Mesenchymal stem cell (in vitro differentiated cells and primary cell): Measurements from ENCODE around the gene PM20D1.

ENCODE experiments used
- DNase-seq: peaks from one replicate; pipeline ENCODE4 v3.0.0-alpha.2; 2013
- H2AFZ ChIP-seq: one replicate; pipeline ENCODE4 v1.6.1; 2013; ENCODE audit warnings: low read depth, mild to moderate bottlenecking, control low read depth, inconsistent platforms, low read length, moderate library complexity
- H2AK5ac ChIP-seq: 2 replicates; pipeline ENCODE4 v1.6.1; 2013; ENCODE audit warnings: low read length, moderate library complexity, mild to moderate bottlenecking, inconsistent platforms; ENCODE audit not compliant: severe bottlenecking
- H2BK120ac ChIP-seq: one replicate; pipeline ENCODE4 v1.6.1; 2013; ENCODE audit warnings: low read depth, mild to moderate bottlenecking, inconsistent platforms, low read length, moderate library complexity
- H2BK12ac ChIP-seq, 2 experiments: one replicate each; pipeline ENCODE4 v1.6.1; 2013; ENCODE audit warnings: inconsistent platforms in 2 of 2, low read length in 2 of 2, mild to moderate bottlenecking in 2 of 2, moderate library complexity in 2 of 2, control low read depth in 1 of 2
- H2BK15ac ChIP-seq: one replicate; pipeline ENCODE4 v1.6.1; 2013; ENCODE audit warnings: mild to moderate bottlenecking, low read depth, inconsistent platforms; ENCODE audit not compliant: poor library complexity, severe bottlenecking
- H2BK5ac ChIP-seq: 2 replicates; pipeline ENCODE4 v1.6.1; 2013; ENCODE audit warnings: low read depth, mild to moderate bottlenecking, low read length, control low read depth, inconsistent platforms; ENCODE audit not compliant: poor library complexity, severe bottlenecking
- H3K14ac ChIP-seq, 2 experiments: one replicate each; pipeline ENCODE4 v1.6.1; 2013; ENCODE audit warnings: inconsistent platforms in 2 of 2, low read length in 2 of 2, control low read depth in 1 of 2, mild to moderate bottlenecking in 1 of 2, moderate library complexity in 1 of 2
- H3K18ac ChIP-seq, 2 experiments: one replicate each; pipeline ENCODE4 v1.6.1; 2013; ENCODE audit warnings: inconsistent platforms in 2 of 2, low read length in 2 of 2, control low read depth in 1 of 2, low read depth in 1 of 2, mild to moderate bottlenecking in 1 of 2
- H3K23ac ChIP-seq, 2 experiments: one replicate each; pipeline ENCODE4 v1.6.1; 2013; ENCODE audit warnings: inconsistent platforms in 2 of 2, low read length in 2 of 2, mild to moderate bottlenecking in 2 of 2, moderate library complexity in 2 of 2, control low read depth in 1 of 2
- H3K27ac ChIP-seq: 2 replicates; pipeline ENCODE4 v1.5.1; 2013; ENCODE audit warnings: mild to moderate bottlenecking, moderate library complexity, low read length, control low read depth, inconsistent platforms; ENCODE audit not compliant: poor library complexity, severe bottlenecking
- H3K27me3 ChIP-seq, 2 experiments: 2 replicates each; pipeline versions ENCODE4 v1.6.1 to v1.7.0; 2013; ENCODE audit warnings: low read length in 2 of 2, mild to moderate bottlenecking in 2 of 2, moderate library complexity in 2 of 2, control low read depth in 1 of 2, inconsistent platforms in 1 of 2; ENCODE audit not compliant: control insufficient read depth in 1 of 2, insufficient read depth in 1 of 2
- H3K36me3 ChIP-seq, 2 experiments: 2 replicates each; pipeline versions ENCODE4 v1.6.1 to v1.7.0; 2013; ENCODE audit warnings: low read length in 2 of 2, control low read depth in 1 of 2, inconsistent platforms in 1 of 2, low read depth in 1 of 2, mild to moderate bottlenecking in 1 of 2; ENCODE audit not compliant: insufficient read depth in 2 of 2, control insufficient read depth in 1 of 2
- H3K4ac ChIP-seq, 2 experiments: one replicate each; pipeline ENCODE4 v1.6.1; 2013; ENCODE audit warnings: inconsistent platforms in 2 of 2, low read length in 2 of 2, mild to moderate bottlenecking in 2 of 2, moderate library complexity in 2 of 2, control low read depth in 1 of 2, low read depth in 1 of 2
- H3K4me1 ChIP-seq: 2 replicates; pipeline ENCODE4 v1.6.1; 2013; ENCODE audit warnings: low read depth, low read length, control low read depth; ENCODE audit not compliant: control insufficient read depth, insufficient read depth
- H3K4me2 ChIP-seq: 2 replicates; pipeline ENCODE4 v1.6.1; 2013; ENCODE audit warnings: low read length, mild to moderate bottlenecking, inconsistent platforms; ENCODE audit not compliant: poor library complexity, severe bottlenecking
- H3K4me3 ChIP-seq, 2 experiments: 2 replicates each; pipeline versions ENCODE4 v1.5.1 to v1.7.0; 2013; ENCODE audit warnings: low read length in 2 of 2, mild to moderate bottlenecking in 2 of 2, control low read depth in 1 of 2, low read depth in 1 of 2; ENCODE audit not compliant: insufficient read depth in 1 of 2
- H3K79me1 ChIP-seq: replicated peaks from 2 replicates; pipeline ENCODE4 v1.6.1; 2013; ENCODE audit warnings: mild to moderate bottlenecking, control low read depth, low read length, inconsistent platforms; ENCODE audit not compliant: poor library complexity, severe bottlenecking
- H3K9ac ChIP-seq: 2 replicates; pipeline ENCODE4 v1.7.0; 2013; ENCODE audit warnings: mild to moderate bottlenecking, low read length, moderate library complexity
- H3K9me3 ChIP-seq: 2 replicates; pipeline ENCODE4 v1.7.0; 2013; ENCODE audit warnings: mild to moderate bottlenecking, low read length; ENCODE audit not compliant: control insufficient read depth
- H4K8ac ChIP-seq: one replicate; pipeline ENCODE4 v1.6.1; 2013; ENCODE audit warnings: inconsistent platforms, mild to moderate bottlenecking, low read length, moderate library complexity
- H4K91ac ChIP-seq: one replicate; pipeline ENCODE4 v1.6.1; 2013; ENCODE audit warnings: mild to moderate bottlenecking, low read length, inconsistent platforms
- WGBS: methylation state at CpG from one replicate; pipeline ENCODE4 v1.1.7; 2013; ENCODE audit warnings: mixed read lengths; 5-methylcytosine and 5-hydroxymethylcytosine counted together

Gene PM20D1

GRCh38 chr1:205834751-205835150, 15.2 kb downstream of the PM20D1 start:
- H3K79me1 ChIP-seq, result no peaks in the 10 kb centered on the region
- no peak overlapping the region for H2BK15ac ChIP-seq
- no peak overlapping the region for H4K8ac ChIP-seq
- no peak overlapping the region for H3K14ac ChIP-seq
- H3K4me2 ChIP-seq, result no peak overlapping the region
- H3K23ac ChIP-seq, result no peak overlapping the region
- no peak overlapping the region for H4K91ac ChIP-seq
- no peaks in the 10 kb centered on the region for H3K36me3 ChIP-seq
- DNase-seq, result no peak
- no peak overlapping the region for H3K18ac ChIP-seq
- H2BK12ac ChIP-seq, result no peak overlapping the region
- no peak overlapping the region for H2AK5ac ChIP-seq
- H3K27me3 ChIP-seq, result peaks cover 0 to 12% of the 10 kb centered on the region in 2 experiments
- no peak overlapping the region for H2BK5ac ChIP-seq
- H3K27ac ChIP-seq, result no peak overlapping the region
- H3K4ac ChIP-seq, result no peak overlapping the region
- H3K4me1 ChIP-seq, result peaks cover 3% of the 10 kb centered on the region
- 80% methylated on average over 3 of the region's 4 CpGs for WGBS
- no peak overlapping the region for H3K9ac ChIP-seq
- no peak overlapping the region for H2AFZ ChIP-seq
- no peak overlapping the region for H3K4me3 ChIP-seq
- no peaks in the 10 kb centered on the region for H3K9me3 ChIP-seq
- H2BK120ac ChIP-seq, result no peak overlapping the region

- H3K36me3 ChIP-seq, result no peaks in the 10 kb centered on the region
- no peak overlapping the region for H2AK5ac ChIP-seq
- H3K4me2 ChIP-seq, result no peak overlapping the region
- no peak overlapping the region for H3K4me3 ChIP-seq
- H3K14ac ChIP-seq, result no peak overlapping the region
- H2AFZ ChIP-seq, result no peak overlapping the region
- H2BK12ac ChIP-seq, result no peak overlapping the region
- peaks cover 10 to 33% of the 10 kb centered on the region in 2 experiments for H3K27me3 ChIP-seq
- no peak overlapping the region for H3K9ac ChIP-seq
- H4K8ac ChIP-seq, result no peak overlapping the region
- WGBS, result 85% methylated on average over 6 of the region's 6 CpGs
- no peak overlapping the region for H3K18ac ChIP-seq
- H3K4me1 ChIP-seq, result peaks cover 3% of the 10 kb centered on the region
- no peak overlapping the region for H2BK120ac ChIP-seq
- H3K79me1 ChIP-seq, result no peaks in the 10 kb centered on the region
- H3K23ac ChIP-seq, result no peak overlapping the region
- H3K27ac ChIP-seq, result no peak overlapping the region
- H3K4ac ChIP-seq, result no peak overlapping the region
- H4K91ac ChIP-seq, result no peak overlapping the region
- no peak overlapping the region for H2BK15ac ChIP-seq
- DNase-seq, result no peak
- no peak overlapping the region for H2BK5ac ChIP-seq
- H3K9me3 ChIP-seq, result no peaks in the 10 kb centered on the region
Measured at GRCh38 chr1:205832326-205832751, 17.6 kb downstream of the PM20D1 start.

GRCh38 chr1:205827623-205828022, 22.3 kb downstream of the PM20D1 start:
- no peaks in the 10 kb centered on the region for H3K36me3 ChIP-seq
- no peak overlapping the region for H4K8ac ChIP-seq
- no peak overlapping the region for H2AFZ ChIP-seq
- H2BK120ac ChIP-seq, result no peak overlapping the region
- H3K27me3 ChIP-seq, result peaks cover 29 to 44% of the 10 kb centered on the region in 2 experiments
- WGBS, result 64% methylated on average over 1 of the region's 1 CpG
- no peak overlapping the region for H3K27ac ChIP-seq
- H3K4me3 ChIP-seq, result no peak overlapping the region
- H3K79me1 ChIP-seq, result no peaks in the 10 kb centered on the region
- H2BK12ac ChIP-seq, result no peak overlapping the region
- H3K4ac ChIP-seq, result no peak overlapping the region
- H3K9ac ChIP-seq, result no peak overlapping the region
- no peak overlapping the region for H3K23ac ChIP-seq
- no peak overlapping the region for H4K91ac ChIP-seq
- H3K14ac ChIP-seq, result no peak overlapping the region
- peaks cover 3% of the 10 kb centered on the region for H3K4me1 ChIP-seq
- H3K9me3 ChIP-seq, result no peaks in the 10 kb centered on the region
- H3K18ac ChIP-seq, result no peak overlapping the region
- no peak overlapping the region for H2AK5ac ChIP-seq
- H3K4me2 ChIP-seq, result no peak overlapping the region
- DNase-seq, result no peak
- H2BK15ac ChIP-seq, result no peak overlapping the region
- no peak overlapping the region for H2BK5ac ChIP-seq

GRCh38 chr1:205826995-205827394, 22.9 kb downstream of the PM20D1 start:
- no peak overlapping the region for H3K4me2 ChIP-seq
- no peak overlapping the region for H2AK5ac ChIP-seq
- no peak overlapping the region for H3K18ac ChIP-seq
- no peak overlapping the region for H2BK5ac ChIP-seq
- no peak overlapping the region for H3K14ac ChIP-seq
- no peak overlapping the region for H3K23ac ChIP-seq
- no peak overlapping the region for H4K8ac ChIP-seq
- H2BK120ac ChIP-seq, result no peak overlapping the region
- no peak for DNase-seq
- H3K4me1 ChIP-seq, result no peaks in the 10 kb centered on the region
- H3K4ac ChIP-seq, result no peak overlapping the region
- H2BK12ac ChIP-seq, result no peak overlapping the region
- no peaks in the 10 kb centered on the region for H3K9me3 ChIP-seq
- no peak overlapping the region for H2BK15ac ChIP-seq
- H3K36me3 ChIP-seq, result no peaks in the 10 kb centered on the region
- peaks cover 29 to 44% of the 10 kb centered on the region in 2 experiments for H3K27me3 ChIP-seq
- no peaks in the 10 kb centered on the region for H3K79me1 ChIP-seq
- H3K27ac ChIP-seq, result no peak overlapping the region
- H3K9ac ChIP-seq, result no peak overlapping the region
- H4K91ac ChIP-seq, result no peak overlapping the region
- H3K4me3 ChIP-seq, result no peak overlapping the region
- WGBS, result 78% methylated on average over 3 of the region's 3 CpGs
- H2AFZ ChIP-seq, result no peak overlapping the region
